Measurements from ENCODE around the gene NDUFA8. TPM values are rescaled to one million over a fixed set of nuclear protein-coding genes. Genes with fewer than 3 reads are reported as not detected.
A peak's percentile ranks its signal among the peaks of the same experiment; 100 is the strongest.

NDUFA8 gene
- total and polyA plus RNA-seq, 2 experiments from 2014 or later = 36.6 to 144 TPM

DNA sequence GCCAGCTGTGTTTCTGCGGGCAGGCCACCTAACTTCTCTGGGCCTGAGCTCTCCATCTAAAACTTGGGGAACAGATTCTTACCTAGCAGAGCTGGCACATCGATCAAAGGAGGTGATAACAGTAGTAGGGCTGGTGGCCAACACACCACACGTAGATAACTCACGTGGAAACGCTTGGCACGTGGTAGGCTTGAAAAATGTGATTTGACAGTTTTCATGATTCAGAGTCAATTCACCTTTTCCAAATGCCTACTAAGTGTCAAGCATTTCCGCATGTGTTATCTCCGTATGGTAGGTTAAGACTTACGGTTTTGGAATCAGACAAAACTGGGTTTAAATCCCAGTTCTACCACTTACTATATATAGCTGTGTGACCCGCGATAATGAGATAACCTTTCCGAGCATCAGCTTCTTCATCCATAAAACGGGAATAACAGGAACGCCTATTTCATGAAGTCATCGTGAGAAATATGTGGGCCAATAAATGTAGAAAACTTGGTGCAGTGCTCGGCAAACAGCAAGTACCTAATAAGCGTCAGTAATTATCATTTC lies 25.5 kb downstream of the NDUFA8 start:
- H3K4me3 ChIP-seq = no peak overlapping the region
- peaks cover 27% of the 10 kb centered on the region for H3K27me3 Mint-ChIP-seq (ENCODE audit: insufficient read depth, low read depth, poor library complexity)
- DNase-seq (ENCODE audit: low spot score) (no peak), ATAC-seq (no peak)
- peak overlapping the region; percentile 71 for H3K4me2 ChIP-seq
- H3K4me1 Mint-ChIP-seq = peaks cover 36% of the 10 kb centered on the region
- H3K9me2 ChIP-seq (ENCODE audit: insufficient read depth) = 0 out of 2 replicates have a peak, but pooled peaks cover 3% of the 10 kb centered on the region
- no peaks in the 10 kb centered on the region for H3K36me3 Mint-ChIP-seq (ENCODE audit: low read depth)
- no peak for TF ChIP-seq ZNF114 (CRISPR knock-in tag; IDR thresholded peaks at IDR 0.05)
- TF ChIP-seq STAT1 (IDR thresholded peaks at IDR 0.05; ENCODE audit: unreplicated experiment) = no peak
- TF ChIP-seq EZH2phosphoT487 (IDR thresholded peaks at IDR 0.05; ENCODE audit: unreplicated experiment) = no peak
- no peak for TF ChIP-seq CREB1 (CRISPR knock-in tag; IDR thresholded peaks at IDR 0.05; ENCODE audit: low read depth)
- no peak for TF ChIP-seq POLR2AphosphoS5 (IDR thresholded peaks at IDR 0.05; ENCODE audit: low read depth)
- TF ChIP-seq, protein P1, sequence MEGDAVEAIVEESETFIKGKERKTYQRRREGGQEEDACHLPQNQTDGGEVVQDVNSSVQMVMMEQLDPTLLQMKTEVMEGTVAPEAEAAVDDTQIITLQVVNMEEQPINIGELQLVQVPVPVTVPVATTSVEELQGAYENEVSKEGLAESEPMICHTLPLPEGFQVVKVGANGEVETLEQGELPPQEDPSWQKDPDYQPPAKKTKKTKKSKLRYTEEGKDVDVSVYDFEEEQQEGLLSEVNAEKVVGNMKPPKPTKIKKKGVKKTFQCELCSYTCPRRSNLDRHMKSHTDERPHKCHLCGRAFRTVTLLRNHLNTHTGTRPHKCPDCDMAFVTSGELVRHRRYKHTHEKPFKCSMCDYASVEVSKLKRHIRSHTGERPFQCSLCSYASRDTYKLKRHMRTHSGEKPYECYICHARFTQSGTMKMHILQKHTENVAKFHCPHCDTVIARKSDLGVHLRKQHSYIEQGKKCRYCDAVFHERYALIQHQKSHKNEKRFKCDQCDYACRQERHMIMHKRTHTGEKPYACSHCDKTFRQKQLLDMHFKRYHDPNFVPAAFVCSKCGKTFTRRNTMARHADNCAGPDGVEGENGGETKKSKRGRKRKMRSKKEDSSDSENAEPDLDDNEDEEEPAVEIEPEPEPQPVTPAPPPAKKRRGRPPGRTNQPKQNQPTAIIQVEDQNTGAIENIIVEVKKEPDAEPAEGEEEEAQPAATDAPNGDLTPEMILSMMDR (conservative IDR thresholded peaks at IDR 0.05; ENCODE audit: low read depth in 2 of 2) = no peak
- no peak for TF ChIP-seq JUNB (IDR thresholded peaks at IDR 0.05; ENCODE audit: unreplicated experiment)
- TF ChIP-seq EZH2 (IDR thresholded peaks at IDR 0.05; ENCODE audit: low read depth, unreplicated experiment) = no peak
- TF ChIP-seq, protein P2, sequence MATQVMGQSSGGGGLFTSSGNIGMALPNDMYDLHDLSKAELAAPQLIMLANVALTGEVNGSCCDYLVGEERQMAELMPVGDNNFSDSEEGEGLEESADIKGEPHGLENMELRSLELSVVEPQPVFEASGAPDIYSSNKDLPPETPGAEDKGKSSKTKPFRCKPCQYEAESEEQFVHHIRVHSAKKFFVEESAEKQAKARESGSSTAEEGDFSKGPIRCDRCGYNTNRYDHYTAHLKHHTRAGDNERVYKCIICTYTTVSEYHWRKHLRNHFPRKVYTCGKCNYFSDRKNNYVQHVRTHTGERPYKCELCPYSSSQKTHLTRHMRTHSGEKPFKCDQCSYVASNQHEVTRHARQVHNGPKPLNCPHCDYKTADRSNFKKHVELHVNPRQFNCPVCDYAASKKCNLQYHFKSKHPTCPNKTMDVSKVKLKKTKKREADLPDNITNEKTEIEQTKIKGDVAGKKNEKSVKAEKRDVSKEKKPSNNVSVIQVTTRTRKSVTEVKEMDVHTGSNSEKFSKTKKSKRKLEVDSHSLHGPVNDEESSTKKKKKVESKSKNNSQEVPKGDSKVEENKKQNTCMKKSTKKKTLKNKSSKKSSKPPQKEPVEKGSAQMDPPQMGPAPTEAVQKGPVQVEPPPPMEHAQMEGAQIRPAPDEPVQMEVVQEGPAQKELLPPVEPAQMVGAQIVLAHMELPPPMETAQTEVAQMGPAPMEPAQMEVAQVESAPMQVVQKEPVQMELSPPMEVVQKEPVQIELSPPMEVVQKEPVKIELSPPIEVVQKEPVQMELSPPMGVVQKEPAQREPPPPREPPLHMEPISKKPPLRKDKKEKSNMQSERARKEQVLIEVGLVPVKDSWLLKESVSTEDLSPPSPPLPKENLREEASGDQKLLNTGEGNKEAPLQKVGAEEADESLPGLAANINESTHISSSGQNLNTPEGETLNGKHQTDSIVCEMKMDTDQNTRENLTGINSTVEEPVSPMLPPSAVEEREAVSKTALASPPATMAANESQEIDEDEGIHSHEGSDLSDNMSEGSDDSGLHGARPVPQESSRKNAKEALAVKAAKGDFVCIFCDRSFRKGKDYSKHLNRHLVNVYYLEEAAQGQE (IDR thresholded peaks at IDR 0.05; ENCODE audit: unreplicated experiment) = no peak
- TF ChIP-seq NANOG (IDR thresholded peaks at IDR 0.05; ENCODE audit: borderline replicate concordance) = no peak
- TF ChIP-seq, protein P3, sequence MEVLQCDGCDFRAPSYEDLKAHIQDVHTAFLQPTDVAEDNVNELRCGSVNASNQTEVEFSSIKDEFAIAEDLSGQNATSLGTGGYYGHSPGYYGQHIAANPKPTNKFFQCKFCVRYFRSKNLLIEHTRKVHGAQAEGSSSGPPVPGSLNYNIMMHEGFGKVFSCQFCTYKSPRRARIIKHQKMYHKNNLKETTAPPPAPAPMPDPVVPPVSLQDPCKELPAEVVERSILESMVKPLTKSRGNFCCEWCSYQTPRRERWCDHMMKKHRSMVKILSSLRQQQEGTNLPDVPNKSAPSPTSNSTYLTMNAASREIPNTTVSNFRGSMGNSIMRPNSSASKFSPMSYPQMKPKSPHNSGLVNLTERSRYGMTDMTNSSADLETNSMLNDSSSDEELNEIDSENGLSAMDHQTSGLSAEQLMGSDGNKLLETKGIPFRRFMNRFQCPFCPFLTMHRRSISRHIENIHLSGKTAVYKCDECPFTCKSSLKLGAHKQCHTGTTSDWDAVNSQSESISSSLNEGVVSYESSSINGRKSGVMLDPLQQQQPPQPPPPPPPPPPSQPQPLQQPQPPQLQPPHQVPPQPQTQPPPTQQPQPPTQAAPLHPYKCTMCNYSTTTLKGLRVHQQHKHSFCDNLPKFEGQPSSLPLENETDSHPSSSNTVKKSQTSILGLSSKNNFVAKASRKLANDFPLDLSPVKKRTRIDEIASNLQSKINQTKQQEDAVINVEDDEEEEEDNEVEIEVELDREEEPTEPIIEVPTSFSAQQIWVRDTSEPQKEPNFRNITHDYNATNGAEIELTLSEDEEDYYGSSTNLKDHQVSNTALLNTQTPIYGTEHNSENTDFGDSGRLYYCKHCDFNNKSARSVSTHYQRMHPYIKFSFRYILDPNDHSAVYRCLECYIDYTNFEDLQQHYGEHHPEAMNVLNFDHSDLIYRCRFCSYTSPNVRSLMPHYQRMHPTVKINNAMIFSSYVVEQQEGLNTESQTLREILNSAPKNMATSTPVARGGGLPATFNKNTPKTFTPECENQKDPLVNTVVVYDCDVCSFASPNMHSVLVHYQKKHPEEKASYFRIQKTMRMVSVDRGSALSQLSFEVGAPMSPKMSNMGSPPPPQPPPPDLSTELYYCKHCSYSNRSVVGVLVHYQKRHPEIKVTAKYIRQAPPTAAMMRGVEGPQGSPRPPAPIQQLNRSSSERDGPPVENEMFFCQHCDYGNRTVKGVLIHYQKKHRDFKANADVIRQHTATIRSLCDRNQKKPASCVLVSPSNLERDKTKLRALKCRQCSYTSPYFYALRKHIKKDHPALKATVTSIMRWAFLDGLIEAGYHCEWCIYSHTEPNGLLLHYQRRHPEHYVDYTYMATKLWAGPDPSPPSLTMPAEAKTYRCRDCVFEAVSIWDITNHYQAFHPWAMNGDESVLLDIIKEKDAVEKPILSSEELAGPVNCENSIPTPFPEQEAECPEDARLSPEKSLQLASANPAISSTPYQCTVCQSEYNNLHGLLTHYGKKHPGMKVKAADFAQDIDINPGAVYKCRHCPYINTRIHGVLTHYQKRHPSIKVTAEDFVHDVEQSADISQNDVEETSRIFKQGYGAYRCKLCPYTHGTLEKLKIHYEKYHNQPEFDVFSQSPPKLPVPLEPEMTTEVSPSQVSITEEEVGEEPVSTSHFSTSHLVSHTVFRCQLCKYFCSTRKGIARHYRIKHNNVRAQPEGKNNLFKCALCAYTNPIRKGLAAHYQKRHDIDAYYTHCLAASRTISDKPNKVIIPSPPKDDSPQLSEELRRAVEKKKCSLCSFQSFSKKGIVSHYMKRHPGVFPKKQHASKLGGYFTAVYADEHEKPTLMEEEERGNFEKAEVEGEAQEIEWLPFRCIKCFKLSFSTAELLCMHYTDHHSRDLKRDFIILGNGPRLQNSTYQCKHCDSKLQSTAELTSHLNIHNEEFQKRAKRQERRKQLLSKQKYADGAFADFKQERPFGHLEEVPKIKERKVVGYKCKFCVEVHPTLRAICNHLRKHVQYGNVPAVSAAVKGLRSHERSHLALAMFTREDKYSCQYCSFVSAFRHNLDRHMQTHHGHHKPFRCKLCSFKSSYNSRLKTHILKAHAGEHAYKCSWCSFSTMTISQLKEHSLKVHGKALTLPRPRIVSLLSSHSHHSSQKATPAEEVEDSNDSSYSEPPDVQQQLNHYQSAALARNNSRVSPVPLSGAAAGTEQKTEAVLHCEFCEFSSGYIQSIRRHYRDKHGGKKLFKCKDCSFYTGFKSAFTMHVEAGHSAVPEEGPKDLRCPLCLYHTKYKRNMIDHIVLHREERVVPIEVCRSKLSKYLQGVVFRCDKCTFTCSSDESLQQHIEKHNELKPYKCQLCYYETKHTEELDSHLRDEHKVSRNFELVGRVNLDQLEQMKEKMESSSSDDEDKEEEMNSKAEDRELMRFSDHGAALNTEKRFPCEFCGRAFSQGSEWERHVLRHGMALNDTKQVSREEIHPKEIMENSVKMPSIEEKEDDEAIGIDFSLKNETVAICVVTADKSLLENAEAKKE (CRISPR knock-in tag; IDR thresholded peaks at IDR 0.05) = no peak
- TF ChIP-seq, protein P4, sequence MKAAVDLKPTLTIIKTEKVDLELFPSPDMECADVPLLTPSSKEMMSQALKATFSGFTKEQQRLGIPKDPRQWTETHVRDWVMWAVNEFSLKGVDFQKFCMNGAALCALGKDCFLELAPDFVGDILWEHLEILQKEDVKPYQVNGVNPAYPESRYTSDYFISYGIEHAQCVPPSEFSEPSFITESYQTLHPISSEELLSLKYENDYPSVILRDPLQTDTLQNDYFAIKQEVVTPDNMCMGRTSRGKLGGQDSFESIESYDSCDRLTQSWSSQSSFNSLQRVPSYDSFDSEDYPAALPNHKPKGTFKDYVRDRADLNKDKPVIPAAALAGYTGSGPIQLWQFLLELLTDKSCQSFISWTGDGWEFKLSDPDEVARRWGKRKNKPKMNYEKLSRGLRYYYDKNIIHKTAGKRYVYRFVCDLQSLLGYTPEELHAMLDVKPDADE (IDR thresholded peaks at IDR 0.05) = no peak
- no peak for TF ChIP-seq ZNF331 (CRISPR knock-in tag; IDR thresholded peaks at IDR 0.05; ENCODE audit: low read depth)
- no peak overlapping the region for H3K4me3 Mint-ChIP-seq
- H3K27ac ChIP-seq (ENCODE audit: low read depth) = no peak overlapping the region
- no peaks in the 10 kb centered on the region for H3F3A ChIP-seq (replicated peaks; ENCODE audit: low read depth)
- H3K4me1 ChIP-seq (ENCODE audit: insufficient read depth) = peaks cover 44% of the 10 kb centered on the region
- H2AFZ ChIP-seq = peak overlapping the region; percentile 59; the same call in 1 of the 2 replicates
- H3K79me2 ChIP-seq (replicated peaks; ENCODE audit: insufficient read depth) = no peaks in the 10 kb centered on the region
- no peaks in the 10 kb centered on the region for H4K20me1 ChIP-seq (replicated peaks; ENCODE audit: insufficient read depth)
- peaks cover 11% of the 10 kb centered on the region; the same call in 1 of the 2 replicates for H3K27me3 ChIP-seq (ENCODE audit: insufficient read depth)
- H3K36me3 ChIP-seq (ENCODE audit: insufficient read depth) = no peaks in the 10 kb centered on the region
- H3K27ac Mint-ChIP-seq = no peak overlapping the region
- H3K9me3 Mint-ChIP-seq = no peaks in the 10 kb centered on the region

Data from GM23338 (cell line).